Endothelial cell (in vitro differentiated cells): ENCODE results near the gene NKIRAS2. TPM values are rescaled to one million over a fixed set of nuclear protein-coding genes. Genes with fewer than 3 reads are reported as not detected.

Experiments used
- DNase-seq: peaks from one replicate; pipeline ENCODE4 v3.0.0; 2021; ENCODE audit warnings: low spot score
- H3K27ac Mint-ChIP-seq: one replicate; pipeline ENCODE4 v1.8.0; 2021; ENCODE audit warnings: mixed read lengths, inconsistent platforms; ENCODE audit not compliant: unreplicated experiment
- H3K27me3 Mint-ChIP-seq: one replicate; pipeline ENCODE4 v1.8.0; 2021; ENCODE audit warnings: mild to moderate bottlenecking, moderate library complexity, mixed read lengths, inconsistent platforms; ENCODE audit not compliant: unreplicated experiment
- H3K36me3 Mint-ChIP-seq: one replicate; pipeline ENCODE4 v1.8.0; 2021; ENCODE audit warnings: mild to moderate bottlenecking, low read depth, mixed read lengths, inconsistent platforms; ENCODE audit not compliant: unreplicated experiment
- H3K4me1 Mint-ChIP-seq: one replicate; pipeline ENCODE4 v1.8.0; 2021; ENCODE audit warnings: mild to moderate bottlenecking, mixed read lengths, inconsistent platforms; ENCODE audit not compliant: unreplicated experiment
- H3K4me3 Mint-ChIP-seq: one replicate; pipeline ENCODE4 v1.8.0; 2021; ENCODE audit warnings: mild to moderate bottlenecking, mixed read lengths, inconsistent platforms; ENCODE audit not compliant: unreplicated experiment
- H3K9me3 Mint-ChIP-seq: one replicate; pipeline ENCODE4 v1.8.0; 2021; ENCODE audit warnings: mixed read lengths, inconsistent platforms; ENCODE audit not compliant: unreplicated experiment
- total RNA-seq: library from RNA; stranded (reverse); fragmentation: NEBNext Ultra II Directional; extraction: Animal tissue kit (Norgen Biotek cat#: 25700); gene quantifications from one replicate; pipeline ENCODE4 v1.2.1, GENCODE V29; 2021; ENCODE audit not compliant: unreplicated experiment
- TF ChIP-seq, protein P1 (sequence below): fragments of 200-600 bp; sonication (generic); IDR thresholded peaks from one replicate; pipeline ENCODE4 v1.5.0; 2021; ENCODE audit warnings: antibody characterized with exemption; ENCODE audit not compliant: unreplicated experiment

NKIRAS2 gene
- total RNA-seq, 1 donor from 2014 or later = 67.4 TPM

DNA sequence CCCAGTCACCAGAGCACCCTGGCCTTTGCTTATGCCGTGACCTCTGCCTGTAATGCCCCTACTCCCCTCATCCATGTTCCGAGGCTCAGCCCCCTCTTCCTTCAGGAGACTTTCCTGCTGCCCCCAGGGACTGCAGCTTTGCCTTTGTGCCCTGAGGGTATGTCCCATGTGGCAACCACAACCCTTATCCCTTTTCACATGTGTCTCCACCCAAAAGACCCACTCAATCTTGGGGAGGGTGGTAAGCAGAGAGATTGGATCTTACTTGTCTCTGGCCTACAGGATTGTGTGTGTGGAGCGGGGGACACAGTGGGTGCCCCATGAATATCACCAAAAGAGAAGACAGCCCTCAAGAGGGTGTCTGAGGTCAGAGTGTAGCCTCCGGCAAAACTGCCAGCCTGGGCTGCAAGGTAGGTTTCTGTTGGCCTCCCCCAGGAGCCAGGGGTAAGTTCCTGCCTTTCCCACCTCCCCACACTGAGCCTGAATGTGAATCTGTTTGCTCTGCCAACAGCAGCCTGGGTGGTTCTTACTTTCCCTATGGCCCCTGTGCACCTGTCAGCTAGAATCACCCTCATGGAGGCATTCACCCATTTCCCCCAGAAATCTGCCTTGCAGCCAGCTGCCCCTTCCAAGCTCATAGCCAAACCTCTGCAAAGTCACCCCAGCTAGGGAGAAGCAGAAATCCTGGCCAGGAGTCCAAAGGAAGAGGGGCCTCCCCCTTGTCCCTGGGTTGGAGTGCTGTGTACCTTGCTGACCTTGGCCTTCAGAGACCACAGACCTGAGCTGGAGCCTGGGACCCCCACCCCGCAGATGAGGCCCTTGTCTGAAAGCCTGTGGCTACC, 42.0 kb downstream of the NKIRAS2 start:
- Mint-ChIP-seq H3K36me3 (no peaks in the 10 kb centered on the region), H3K27me3 (peaks cover 9% of the 10 kb centered on the region), H3K4me3 (no peak overlapping the region), H3K4me1 (peaks cover 15% of the 10 kb centered on the region), H3K27ac (no peak overlapping the region), H3K9me3 (no peaks in the 10 kb centered on the region)
- TF ChIP-seq, protein P1, sequence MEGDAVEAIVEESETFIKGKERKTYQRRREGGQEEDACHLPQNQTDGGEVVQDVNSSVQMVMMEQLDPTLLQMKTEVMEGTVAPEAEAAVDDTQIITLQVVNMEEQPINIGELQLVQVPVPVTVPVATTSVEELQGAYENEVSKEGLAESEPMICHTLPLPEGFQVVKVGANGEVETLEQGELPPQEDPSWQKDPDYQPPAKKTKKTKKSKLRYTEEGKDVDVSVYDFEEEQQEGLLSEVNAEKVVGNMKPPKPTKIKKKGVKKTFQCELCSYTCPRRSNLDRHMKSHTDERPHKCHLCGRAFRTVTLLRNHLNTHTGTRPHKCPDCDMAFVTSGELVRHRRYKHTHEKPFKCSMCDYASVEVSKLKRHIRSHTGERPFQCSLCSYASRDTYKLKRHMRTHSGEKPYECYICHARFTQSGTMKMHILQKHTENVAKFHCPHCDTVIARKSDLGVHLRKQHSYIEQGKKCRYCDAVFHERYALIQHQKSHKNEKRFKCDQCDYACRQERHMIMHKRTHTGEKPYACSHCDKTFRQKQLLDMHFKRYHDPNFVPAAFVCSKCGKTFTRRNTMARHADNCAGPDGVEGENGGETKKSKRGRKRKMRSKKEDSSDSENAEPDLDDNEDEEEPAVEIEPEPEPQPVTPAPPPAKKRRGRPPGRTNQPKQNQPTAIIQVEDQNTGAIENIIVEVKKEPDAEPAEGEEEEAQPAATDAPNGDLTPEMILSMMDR = no peak
- no peak for DNase-seq

DNA sequence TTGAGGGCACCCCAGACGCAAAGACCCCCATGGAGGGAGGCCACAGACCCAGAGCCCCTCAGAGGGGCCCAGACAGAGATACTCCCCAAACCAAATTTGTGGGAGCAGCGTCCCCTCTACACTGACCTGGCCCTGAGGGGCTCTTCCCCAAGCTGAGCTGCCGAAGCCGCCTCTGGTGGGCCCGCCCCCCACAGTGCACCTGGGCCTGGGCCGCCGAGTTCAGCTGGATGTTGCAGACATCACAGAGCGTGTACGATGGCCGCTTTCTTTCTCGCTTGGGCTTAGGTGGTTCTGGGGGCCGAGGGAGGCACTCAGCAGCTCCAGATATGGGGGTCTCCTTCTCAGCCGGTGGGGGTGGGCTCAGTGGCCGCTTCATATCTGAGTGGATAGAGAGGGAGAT, 42.8 kb downstream of the NKIRAS2 start:
- H3K4me1 Mint-ChIP-seq = peaks cover 15% of the 10 kb centered on the region
- H3K4me3 Mint-ChIP-seq = no peak overlapping the region
- no peaks in the 10 kb centered on the region for H3K9me3 Mint-ChIP-seq
- no peak for DNase-seq
- peaks cover 9% of the 10 kb centered on the region for H3K27me3 Mint-ChIP-seq
- H3K27ac Mint-ChIP-seq = no peak overlapping the region
- H3K36me3 Mint-ChIP-seq = no peaks in the 10 kb centered on the region
- TF ChIP-seq, protein P1 = no peak

DNA sequence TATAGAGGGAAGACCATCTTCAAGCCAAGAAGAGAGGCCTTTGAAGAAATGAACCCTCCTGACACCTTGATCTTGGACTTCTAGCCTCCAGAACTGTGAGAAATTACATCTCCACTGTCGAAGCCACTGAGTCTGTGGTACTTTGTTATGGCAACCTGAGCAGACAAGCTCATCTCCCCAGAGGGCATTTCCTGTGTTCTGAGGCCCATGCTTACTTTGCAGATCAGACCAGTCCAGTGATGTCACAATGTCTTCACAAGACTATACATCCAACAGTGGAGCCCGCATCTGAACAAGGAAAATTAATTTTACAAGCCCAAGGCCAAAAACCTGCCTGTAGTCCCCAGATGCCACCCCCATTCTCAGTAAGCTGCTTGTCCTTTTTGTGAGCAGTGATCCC, 45.3 kb downstream of the NKIRAS2 start:
- Mint-ChIP-seq H3K9me3 (no peaks in the 10 kb centered on the region), H3K4me3 (no peak overlapping the region), H3K27ac (no peak overlapping the region), H3K36me3 (no peaks in the 10 kb centered on the region), H3K27me3 (peaks cover 9% of the 10 kb centered on the region), H3K4me1 (peaks cover 12% of the 10 kb centered on the region)
- TF ChIP-seq, protein P1 = no peak
- DNase-seq = no peak

DNA sequence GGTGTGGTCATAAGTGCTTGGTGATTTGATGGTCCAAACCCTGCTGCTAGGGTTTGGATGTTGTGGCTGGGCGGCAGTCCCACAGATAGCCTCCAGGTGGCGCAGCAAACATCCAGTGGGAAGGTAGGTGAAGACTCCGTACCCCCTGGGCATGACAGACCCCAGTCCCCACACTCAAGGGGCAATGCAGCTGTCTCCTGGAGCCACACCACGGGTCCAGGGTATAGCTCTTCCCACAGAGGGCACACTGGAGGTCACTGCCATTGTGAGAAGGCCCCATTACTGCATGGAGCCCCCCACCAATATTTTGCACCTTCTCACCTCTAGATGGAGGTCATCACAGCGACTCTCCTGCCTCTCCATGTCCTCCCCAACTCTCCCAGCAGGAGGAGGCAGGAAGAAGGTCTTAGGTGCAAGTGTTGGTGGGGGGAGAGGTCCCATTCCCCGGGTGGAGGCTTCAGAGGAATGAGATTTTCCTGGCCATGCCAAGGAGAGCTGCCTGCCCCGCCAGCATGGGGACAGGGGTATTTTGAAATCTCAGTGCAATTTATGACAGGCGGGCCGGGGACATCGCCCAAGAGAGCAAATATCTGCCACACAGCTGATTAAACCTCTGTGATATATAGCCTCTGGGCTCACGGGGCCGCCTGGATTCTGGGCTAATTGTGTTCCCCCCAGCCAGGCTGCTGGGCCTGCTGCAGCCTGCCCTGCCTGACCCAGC, 47.6 kb downstream of the NKIRAS2 start:
- H3K27me3 Mint-ChIP-seq = peaks cover 10% of the 10 kb centered on the region
- no peaks in the 10 kb centered on the region for H3K36me3 Mint-ChIP-seq
- TF ChIP-seq, protein P1 = peak; percentile 97
- DNase-seq = peak; percentile 80
- no peak overlapping the region for H3K27ac Mint-ChIP-seq
- H3K9me3 Mint-ChIP-seq = no peaks in the 10 kb centered on the region
- no peak overlapping the region for H3K4me3 Mint-ChIP-seq
- peaks cover 14% of the 10 kb centered on the region for H3K4me1 Mint-ChIP-seq

DNA sequence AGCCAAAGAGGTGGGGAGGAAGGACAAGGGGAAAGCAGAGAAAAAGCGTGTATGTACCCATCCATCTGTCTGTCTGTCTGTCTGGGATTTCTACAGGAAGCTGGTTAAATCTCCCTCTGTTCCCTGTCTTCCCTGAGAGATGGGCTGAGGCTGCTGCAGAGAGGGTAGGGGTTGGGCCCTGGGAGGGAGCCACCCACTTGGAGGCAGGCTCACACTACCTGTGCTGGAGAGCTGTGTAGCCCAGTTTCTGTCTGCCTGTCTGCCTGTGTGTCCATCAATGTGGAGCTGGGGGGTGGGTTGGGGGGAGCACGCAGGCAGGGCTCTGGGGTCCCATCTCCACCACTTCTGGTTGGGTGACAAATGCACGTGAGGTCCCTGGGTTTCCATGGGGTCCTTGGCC, 49.1 kb downstream of the NKIRAS2 start:
- Mint-ChIP-seq H3K4me3 (no peak overlapping the region), H3K27me3 (peaks cover 12% of the 10 kb centered on the region), H3K9me3 (no peaks in the 10 kb centered on the region), H3K36me3 (no peaks in the 10 kb centered on the region), H3K27ac (no peak overlapping the region), H3K4me1 (peaks cover 11% of the 10 kb centered on the region)
- DNase-seq = no peak
- TF ChIP-seq, protein P1 = no peak
